ENCODE measurements around the gene POR.
A peak's percentile ranks its signal among the peaks of the same experiment; 100 is the strongest.

Gene POR

DNA sequence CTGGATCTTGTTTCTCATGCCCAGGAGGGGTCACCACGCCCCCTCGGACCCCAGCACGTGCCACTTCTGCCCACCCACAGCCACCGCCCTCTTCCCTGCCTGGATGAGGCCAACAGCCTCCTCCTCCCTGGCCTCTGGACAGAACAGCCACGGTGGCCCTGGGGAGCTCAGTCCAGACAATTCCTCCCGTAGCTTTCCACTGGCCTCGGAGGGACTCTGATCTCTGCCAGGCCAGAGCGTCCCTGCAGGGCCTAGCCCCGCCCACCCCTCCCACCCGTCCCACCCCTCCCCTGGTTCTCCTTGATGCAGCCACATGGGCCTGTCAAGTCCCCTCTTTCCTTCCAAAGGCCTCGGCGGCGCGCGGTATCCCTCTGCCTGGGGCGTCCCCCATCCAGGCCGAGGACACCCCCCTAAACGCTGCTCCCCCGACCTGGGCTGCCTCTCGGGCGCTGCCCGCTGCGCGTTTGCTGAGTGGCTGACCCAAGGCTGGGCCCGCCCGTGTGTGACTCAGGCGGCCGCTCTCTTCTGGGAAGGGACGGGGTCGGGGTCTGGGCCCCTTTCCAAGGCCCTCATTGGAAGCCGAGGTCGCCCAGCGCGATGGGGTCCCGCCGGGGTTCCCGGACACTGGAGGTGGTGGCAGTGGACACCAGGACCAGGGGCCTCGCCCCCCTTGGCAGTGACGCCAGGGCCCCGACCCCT lies 78.9 kb downstream of the POR start:
- no peaks in the 10 kb centered on the region for H3K36me3 ChIP-seq (ENCODE audit: control insufficient read depth, insufficient read depth, low read length)
- H2AFZ ChIP-seq = peak overlapping the region; percentile 78
- no peaks in the 10 kb centered on the region for H3K9me3 ChIP-seq (ENCODE audit: control insufficient read depth, low read length)
- peak overlapping the region; percentile 77 for H3K27ac ChIP-seq
- H3K9ac ChIP-seq = peak overlapping the region; percentile 50
- no peaks in the 10 kb centered on the region for H3K79me2 ChIP-seq
- H3K4me3 ChIP-seq (ENCODE audit: low read depth, low read length) = peak overlapping the region; percentile 91
- peaks cover 11% of the 10 kb centered on the region for H3K4me1 ChIP-seq
- no peaks in the 10 kb centered on the region for H3K27me3 ChIP-seq (ENCODE audit: control insufficient read depth, insufficient read depth, low read length)
- peak overlapping the region; percentile 97 for H3K4me2 ChIP-seq (ENCODE audit: low read length)
- TF ChIP-seq, protein P1, sequence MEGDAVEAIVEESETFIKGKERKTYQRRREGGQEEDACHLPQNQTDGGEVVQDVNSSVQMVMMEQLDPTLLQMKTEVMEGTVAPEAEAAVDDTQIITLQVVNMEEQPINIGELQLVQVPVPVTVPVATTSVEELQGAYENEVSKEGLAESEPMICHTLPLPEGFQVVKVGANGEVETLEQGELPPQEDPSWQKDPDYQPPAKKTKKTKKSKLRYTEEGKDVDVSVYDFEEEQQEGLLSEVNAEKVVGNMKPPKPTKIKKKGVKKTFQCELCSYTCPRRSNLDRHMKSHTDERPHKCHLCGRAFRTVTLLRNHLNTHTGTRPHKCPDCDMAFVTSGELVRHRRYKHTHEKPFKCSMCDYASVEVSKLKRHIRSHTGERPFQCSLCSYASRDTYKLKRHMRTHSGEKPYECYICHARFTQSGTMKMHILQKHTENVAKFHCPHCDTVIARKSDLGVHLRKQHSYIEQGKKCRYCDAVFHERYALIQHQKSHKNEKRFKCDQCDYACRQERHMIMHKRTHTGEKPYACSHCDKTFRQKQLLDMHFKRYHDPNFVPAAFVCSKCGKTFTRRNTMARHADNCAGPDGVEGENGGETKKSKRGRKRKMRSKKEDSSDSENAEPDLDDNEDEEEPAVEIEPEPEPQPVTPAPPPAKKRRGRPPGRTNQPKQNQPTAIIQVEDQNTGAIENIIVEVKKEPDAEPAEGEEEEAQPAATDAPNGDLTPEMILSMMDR (IDR thresholded peaks at IDR 0.05) = no peak

DNA sequence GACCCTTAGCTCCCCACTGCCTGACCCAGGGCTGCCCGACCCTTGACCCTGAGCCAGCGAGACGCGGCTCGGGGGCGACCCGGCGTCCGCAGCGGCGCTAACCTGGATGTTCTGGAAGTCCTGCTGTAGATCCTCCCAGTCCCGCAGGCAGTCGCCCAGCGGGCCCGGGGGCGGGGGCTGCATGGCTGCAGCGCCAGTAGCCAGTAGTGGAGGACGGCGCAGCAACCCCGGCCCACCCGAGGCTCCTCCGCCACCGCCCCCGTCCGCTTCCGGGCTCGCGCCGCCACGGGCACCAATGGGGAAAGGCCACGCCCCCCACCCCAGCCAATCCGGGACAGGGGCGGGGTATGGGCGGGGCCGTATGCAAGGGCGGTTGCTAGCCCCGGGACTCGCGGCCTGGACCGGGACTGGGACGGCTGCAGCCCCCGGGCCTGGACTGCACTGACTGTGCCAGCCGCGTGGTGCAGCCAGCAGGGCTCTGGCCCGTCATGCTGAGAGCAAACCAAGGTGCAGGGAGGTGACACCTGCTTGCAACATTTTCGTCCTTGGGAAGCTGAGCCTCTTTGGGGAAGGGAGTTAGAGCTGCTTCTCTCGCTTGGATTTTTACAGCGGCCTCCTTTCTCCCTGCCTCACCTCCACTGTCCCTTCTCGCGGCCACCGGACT lies 79.6 kb downstream of the POR start, which contains the start of gene TMEM120A:
Gene TMEM120A (minus strand): TSS at position 208 of the 664 bp plus-strand sequence. CDS start 25 bp downstream, at position 183.
- Histone ChIP-seq H3K79me2 (no peaks in the 10 kb centered on the region), H3K9ac (peak within 1 kb of the TSS; percentile 50), H3K4me3 (ENCODE audit: low read depth, low read length) (peak within 1 kb of the TSS; percentile 91), H3K9me3 (ENCODE audit: control insufficient read depth, low read length) (no peaks in the 10 kb centered on the region), H3K4me1 (peaks cover 7% of the 10 kb centered on the region), H3K36me3 (ENCODE audit: control insufficient read depth, insufficient read depth, low read length) (no peaks in the 10 kb centered on the region), H3K27ac (peak within 1 kb of the TSS; percentile 77), H2AFZ (peak within 1 kb of the TSS; percentile 78), H3K4me2 (ENCODE audit: low read length) (peak within 1 kb of the TSS; percentile 97), H3K27me3 (ENCODE audit: control insufficient read depth, insufficient read depth, low read length) (no peaks in the 10 kb centered on the region)
- TF ChIP-seq, protein P1 (IDR thresholded peaks at IDR 0.05) = peak; percentile 37

DNA sequence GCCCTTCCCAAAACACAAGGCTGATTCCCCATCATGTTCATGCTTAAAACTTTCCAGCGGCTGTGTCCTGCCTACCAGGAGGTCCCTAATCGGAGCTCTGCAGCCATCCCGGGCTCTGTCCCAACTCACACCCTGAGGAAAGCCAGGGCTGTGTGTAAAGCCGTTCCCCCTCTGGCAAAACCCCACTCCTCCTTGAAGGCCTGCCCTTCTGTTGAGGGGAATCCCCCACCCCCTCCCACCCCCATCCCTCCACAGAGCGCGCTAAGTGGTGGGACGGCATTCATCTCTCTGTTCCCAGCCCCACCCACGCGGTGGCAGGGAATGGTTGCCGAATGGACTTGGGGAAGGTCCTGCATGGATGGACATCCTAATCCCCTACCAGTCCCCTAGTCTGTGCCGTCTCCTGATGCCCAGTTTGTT lies 80.1 kb downstream of the POR start:
- H3K9me3 ChIP-seq (ENCODE audit: control insufficient read depth, low read length) = no peaks in the 10 kb centered on the region
- H3K4me2 ChIP-seq (ENCODE audit: low read length) = peak overlapping the region; percentile 97
- H2AFZ ChIP-seq = peak overlapping the region; percentile 78
- no peaks in the 10 kb centered on the region for H3K36me3 ChIP-seq (ENCODE audit: control insufficient read depth, insufficient read depth, low read length)
- H3K27me3 ChIP-seq (ENCODE audit: control insufficient read depth, insufficient read depth, low read length) = no peaks in the 10 kb centered on the region
- H3K27ac ChIP-seq = peak overlapping the region; percentile 48
- no peak overlapping the region for H3K9ac ChIP-seq
- TF ChIP-seq, protein P1 (IDR thresholded peaks at IDR 0.05) = no peak
- peak overlapping the region; percentile 91 for H3K4me3 ChIP-seq (ENCODE audit: low read depth, low read length)
- H3K79me2 ChIP-seq = no peaks in the 10 kb centered on the region
- peaks cover 3% of the 10 kb centered on the region for H3K4me1 ChIP-seq

DNA sequence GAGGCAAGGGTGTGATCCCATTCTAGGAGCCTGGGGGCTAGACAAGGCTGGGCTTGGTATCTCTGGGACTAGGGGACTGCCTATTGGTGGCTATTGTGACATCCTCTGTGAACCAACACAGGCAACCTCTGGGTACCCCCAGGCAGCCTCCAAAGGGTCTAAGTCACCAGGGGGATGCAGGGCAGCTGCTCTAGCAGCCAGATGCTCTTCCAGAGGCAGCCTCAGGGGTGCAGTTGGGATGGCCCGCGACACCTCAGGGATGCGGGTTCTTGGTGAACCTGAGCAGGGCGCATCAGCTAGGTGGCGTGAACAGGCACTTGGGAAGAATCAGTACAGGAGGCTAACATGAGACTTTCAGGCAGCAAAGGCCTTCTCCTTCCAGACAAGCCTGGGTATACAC lies 81.0 kb downstream of the POR start:
- no peaks in the 10 kb centered on the region for H3K79me2 ChIP-seq
- H3K27ac ChIP-seq = no peak overlapping the region
- no peak overlapping the region for H2AFZ ChIP-seq
- H3K4me1 ChIP-seq = peaks cover 3% of the 10 kb centered on the region
- TF ChIP-seq, protein P1 (IDR thresholded peaks at IDR 0.05) = no peak
- H3K4me3 ChIP-seq (ENCODE audit: low read depth, low read length) = no peak overlapping the region
- H3K27me3 ChIP-seq (ENCODE audit: control insufficient read depth, insufficient read depth, low read length) = no peaks in the 10 kb centered on the region
- H3K4me2 ChIP-seq (ENCODE audit: low read length) = no peak overlapping the region
- no peaks in the 10 kb centered on the region for H3K9me3 ChIP-seq (ENCODE audit: control insufficient read depth, low read length)
- H3K9ac ChIP-seq = no peak overlapping the region
- H3K36me3 ChIP-seq (ENCODE audit: control insufficient read depth, insufficient read depth, low read length) = no peaks in the 10 kb centered on the region

Measured in parathyroid adenoma (tissue), 2 donors.